Ishikawa (cell line): ENCODE measurements around the gene GSK3B.

Source experiments
- CEBPB ChIP-seq: IDR thresholded peaks from 2 replicates; pipeline ENCODE4 v1.6.1; 2012
- CREB1 ChIP-seq: IDR thresholded peaks from 2 replicates; pipeline ENCODE4 v1.6.1; 2012; ENCODE audit warnings: low read depth
- EGR1 ChIP-seq: IDR thresholded peaks from 2 replicates; pipeline ENCODE4 v1.6.1; 2012
- EP300 ChIP-seq: IDR thresholded peaks from 2 replicates; pipeline ENCODE4 v1.6.1; 2012; ENCODE audit warnings: borderline replicate concordance
- MAX ChIP-seq: IDR thresholded peaks from 2 replicates; pipeline ENCODE4 v1.6.1; 2012
- REST ChIP-seq: IDR thresholded peaks from 2 replicates; pipeline ENCODE4 v1.6.1; 2012; ENCODE audit warnings: low read depth, mild to moderate bottlenecking
- TAF1 ChIP-seq: IDR thresholded peaks from 2 replicates; pipeline ENCODE4 v1.6.1; 2012; ENCODE audit warnings: low read depth, mild to moderate bottlenecking
- TCF12 ChIP-seq: IDR thresholded peaks from 2 replicates; pipeline ENCODE4 v1.6.1; 2012; ENCODE audit warnings: low read depth
- TEAD4 ChIP-seq: IDR thresholded peaks from 2 replicates; pipeline ENCODE4 v1.6.1; 2012
- USF1 ChIP-seq: IDR thresholded peaks from 2 replicates; pipeline ENCODE4 v1.6.1; 2012

GRCh38 chr3:120027226-120027625, 67.0 kb downstream of the GSK3B start:
- TF ChIP-seq REST = no peak
- TF ChIP-seq CEBPB = no peak
- no peak for TF ChIP-seq EGR1
- no peak for TF ChIP-seq MAX
- no peak for TF ChIP-seq USF1
- TF ChIP-seq TAF1 = no peak
- TF ChIP-seq CREB1 = no peak
- TF ChIP-seq EP300 = no peak
- TF ChIP-seq TCF12 = no peak
- TF ChIP-seq TEAD4 = no peak
